SK-N-SH treated with all-trans-retinoic acid at 6 μM for 48 hours (cell line): Measurements from ENCODE around the gene WNK2.

ENCODE experiments used
- ATAC-seq: fragments of 200-7000 bp; cut with Tn5 transposase; 3 replicates; pipeline ENCODE4 v1.9.1; 2020; ENCODE audit warnings: mild to moderate bottlenecking, moderate library complexity
- ARNTL ChIP-seq: fragments of 450-650 bp; formaldehyde crosslinking; IDR thresholded peaks from 2 replicates; pipeline ENCODE4 v1.5.0; 2020; ENCODE audit warnings: low read depth, mild to moderate bottlenecking, moderate library complexity, borderline replicate concordance
- BACH2 ChIP-seq: fragments of 250-450 bp; sonication (Bioruptor Pico); IDR thresholded peaks from 2 replicates; pipeline ENCODE4 v1.9.0; 2021; ENCODE audit warnings: mild to moderate bottlenecking, borderline replicate concordance
- CSDC2 ChIP-seq: fragments of 250-450 bp; sonication (Bioruptor Pico); IDR thresholded peaks from 2 replicates; pipeline ENCODE4 v1.5.0; 2020; ENCODE audit warnings: mild to moderate bottlenecking, moderate library complexity
- ESRRG ChIP-seq: fragments of 250-450 bp; sonication (Bioruptor Pico); IDR thresholded peaks from 2 replicates; pipeline ENCODE4 v1.6.1; 2021; ENCODE audit warnings: mild to moderate bottlenecking
- GLIS3 ChIP-seq: fragments of 250-450 bp; sonication (Bioruptor Pico); IDR thresholded peaks from 2 replicates; pipeline ENCODE4 v1.5.0; 2020; ENCODE audit warnings: mild to moderate bottlenecking, moderate library complexity
- ISL1 ChIP-seq: fragments of 250-450 bp; sonication (Bioruptor Pico); IDR thresholded peaks from 2 replicates; pipeline ENCODE4 v2.1.2; 2022; ENCODE audit warnings: mild to moderate bottlenecking, moderate library complexity
- OSR1 ChIP-seq: fragments of 250-450 bp; sonication (Bioruptor Pico); IDR thresholded peaks from 2 replicates; pipeline ENCODE4 v1.8.0; 2022; ENCODE audit warnings: moderate library complexity, mild to moderate bottlenecking, inconsistent platforms
- PPARA ChIP-seq: fragments of 250-450 bp; sonication (Bioruptor Pico); IDR thresholded peaks from 2 replicates; pipeline ENCODE4 v1.5.0; 2020; ENCODE audit warnings: mild to moderate bottlenecking, borderline replicate concordance
- RARB ChIP-seq: fragments of 250-450 bp; sonication (Bioruptor Pico); IDR thresholded peaks from 2 replicates; pipeline ENCODE4 v1.8.0; 2021; ENCODE audit warnings: mild to moderate bottlenecking, moderate library complexity
- SNAI2 ChIP-seq: fragments of 250-450 bp; sonication (Bioruptor Pico); IDR thresholded peaks from 2 replicates; pipeline ENCODE4 v1.5.0; 2020; ENCODE audit warnings: mild to moderate bottlenecking, moderate library complexity
- TCF4 ChIP-seq: fragments of 250-450 bp; sonication (Bioruptor Pico); IDR thresholded peaks from 2 replicates; pipeline ENCODE4 v1.8.0; 2021; ENCODE audit warnings: mild to moderate bottlenecking, moderate library complexity, borderline replicate concordance
- TOX ChIP-seq: fragments of 250-450 bp; sonication (Bioruptor Pico); IDR thresholded peaks from 2 replicates; pipeline ENCODE4 v1.8.0; 2021; ENCODE audit warnings: mild to moderate bottlenecking, moderate library complexity, borderline replicate concordance
- ZC3H10 ChIP-seq: fragments of 250-450 bp; sonication (Bioruptor Pico); IDR thresholded peaks from 2 replicates; pipeline ENCODE4 v1.5.1; 2021; ENCODE audit warnings: mild to moderate bottlenecking, moderate library complexity
- ZFP3 ChIP-seq: fragments of 250-450 bp; sonication (Bioruptor Pico); IDR thresholded peaks from 2 replicates; pipeline ENCODE4 v1.5.0; 2020; ENCODE audit warnings: mild to moderate bottlenecking, moderate library complexity
- ZFP30 ChIP-seq: fragments of 450-650 bp; formaldehyde crosslinking; IDR thresholded peaks from 2 replicates; pipeline ENCODE4 v1.5.0; 2022; ENCODE audit warnings: mild to moderate bottlenecking, moderate library complexity
- ZNF565 ChIP-seq: fragments of 450-650 bp; formaldehyde crosslinking; conservative IDR thresholded peaks from 2 replicates; pipeline ENCODE4 v1.5.0; 2020; ENCODE audit warnings: low read depth, mild to moderate bottlenecking, moderate library complexity
- ZNF8 ChIP-seq: fragments of 450-650 bp; formaldehyde crosslinking; IDR thresholded peaks from 2 replicates; pipeline ENCODE4 v1.5.0; 2020; ENCODE audit warnings: mild to moderate bottlenecking, moderate library complexity
- TF ChIP-seq, protein P1 (sequence below): fragments of 250-450 bp; sonication (Bioruptor Pico); IDR thresholded peaks from 2 replicates; pipeline ENCODE4 v1.8.0; 2021; ENCODE audit warnings: low read depth, mild to moderate bottlenecking, moderate library complexity, borderline replicate concordance
- TF ChIP-seq, protein P2 (sequence below): fragments of 250-450 bp; sonication (Bioruptor Pico); IDR thresholded peaks from 2 replicates; pipeline ENCODE4 v1.8.0; 2020; ENCODE audit warnings: mild to moderate bottlenecking, moderate library complexity, borderline replicate concordance
- TF ChIP-seq, protein P3 (sequence below): fragments of 250-450 bp; sonication (Bioruptor Pico); IDR thresholded peaks from 2 replicates; pipeline ENCODE4 v1.5.0; 2020; ENCODE audit warnings: mild to moderate bottlenecking, moderate library complexity
- TF ChIP-seq, protein P4 (sequence below): fragments of 250-450 bp; sonication (Bioruptor Pico); IDR thresholded peaks from 2 replicates; pipeline ENCODE4 v1.5.1; 2021; ENCODE audit warnings: mild to moderate bottlenecking, moderate library complexity
- TF ChIP-seq, protein P5 (sequence below): fragments of 250-450 bp; sonication (Bioruptor Pico); IDR thresholded peaks from 2 replicates; pipeline ENCODE4 v1.5.1; 2020; ENCODE audit warnings: low read depth, mild to moderate bottlenecking, moderate library complexity

Gene WNK2

DNA sequence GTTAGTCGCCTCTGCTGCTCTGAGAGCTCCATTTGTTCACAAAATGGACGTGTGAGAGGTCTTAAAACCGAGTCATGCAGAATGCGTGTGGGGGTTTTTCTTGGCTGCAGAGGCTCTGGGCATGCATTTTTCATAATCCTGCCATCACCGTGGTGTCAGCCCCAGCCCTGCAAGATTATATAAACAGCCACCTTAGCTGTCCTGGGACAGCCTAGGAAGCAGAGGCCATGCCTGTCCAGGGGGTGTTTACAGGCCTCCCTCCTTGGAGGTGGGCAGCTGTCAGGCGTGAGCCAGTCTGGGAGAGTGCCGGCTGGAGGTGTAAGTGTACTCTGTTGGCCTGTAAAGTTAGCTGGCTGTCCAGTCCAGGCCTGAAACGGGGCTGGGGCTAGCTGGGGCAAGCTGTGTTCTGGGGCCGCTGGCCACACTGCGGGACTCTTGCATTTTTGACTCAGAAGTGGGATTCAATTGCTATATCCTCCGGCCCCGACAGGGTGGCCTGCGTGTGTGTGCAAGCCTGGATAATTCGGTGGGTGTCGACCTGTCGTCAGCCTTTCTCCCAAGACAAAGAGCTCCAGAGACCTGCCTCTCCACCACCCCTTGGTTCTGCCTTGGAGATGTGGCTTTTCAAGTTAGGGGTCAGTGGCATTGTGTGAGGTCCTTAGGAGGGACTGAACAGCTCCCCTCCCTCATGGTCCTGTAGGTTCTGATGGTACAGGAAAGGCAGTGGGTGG lies 2.4 kb downstream of the WNK2 start:
- TF ChIP-seq TOX: no peak
- TF ChIP-seq, protein P1, sequence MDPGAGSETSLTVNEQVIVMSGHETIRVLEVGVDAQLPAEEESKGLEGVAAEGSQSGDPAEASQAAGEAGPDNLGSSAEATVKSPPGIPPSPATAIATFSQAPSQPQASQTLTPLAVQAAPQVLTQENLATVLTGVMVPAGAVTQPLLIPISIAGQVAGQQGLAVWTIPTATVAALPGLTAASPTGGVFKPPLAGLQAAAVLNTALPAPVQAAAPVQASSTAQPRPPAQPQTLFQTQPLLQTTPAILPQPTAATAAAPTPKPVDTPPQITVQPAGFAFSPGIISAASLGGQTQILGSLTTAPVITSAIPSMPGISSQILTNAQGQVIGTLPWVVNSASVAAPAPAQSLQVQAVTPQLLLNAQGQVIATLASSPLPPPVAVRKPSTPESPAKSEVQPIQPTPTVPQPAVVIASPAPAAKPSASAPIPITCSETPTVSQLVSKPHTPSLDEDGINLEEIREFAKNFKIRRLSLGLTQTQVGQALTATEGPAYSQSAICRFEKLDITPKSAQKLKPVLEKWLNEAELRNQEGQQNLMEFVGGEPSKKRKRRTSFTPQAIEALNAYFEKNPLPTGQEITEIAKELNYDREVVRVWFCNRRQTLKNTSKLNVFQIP (CRISPR knock-in tag): no peak
- TF ChIP-seq ZFP30 (CRISPR knock-in tag): no peak
- TF ChIP-seq ZNF8: no peak
- TF ChIP-seq TCF4 (CRISPR knock-in tag): no peak
- TF ChIP-seq ISL1 (CRISPR knock-in tag): no peak
- no peak for TF ChIP-seq ZFP3 (CRISPR knock-in tag)
- TF ChIP-seq GLIS3 (CRISPR knock-in tag): no peak
- TF ChIP-seq ESRRG: no peak
- TF ChIP-seq, protein P2, sequence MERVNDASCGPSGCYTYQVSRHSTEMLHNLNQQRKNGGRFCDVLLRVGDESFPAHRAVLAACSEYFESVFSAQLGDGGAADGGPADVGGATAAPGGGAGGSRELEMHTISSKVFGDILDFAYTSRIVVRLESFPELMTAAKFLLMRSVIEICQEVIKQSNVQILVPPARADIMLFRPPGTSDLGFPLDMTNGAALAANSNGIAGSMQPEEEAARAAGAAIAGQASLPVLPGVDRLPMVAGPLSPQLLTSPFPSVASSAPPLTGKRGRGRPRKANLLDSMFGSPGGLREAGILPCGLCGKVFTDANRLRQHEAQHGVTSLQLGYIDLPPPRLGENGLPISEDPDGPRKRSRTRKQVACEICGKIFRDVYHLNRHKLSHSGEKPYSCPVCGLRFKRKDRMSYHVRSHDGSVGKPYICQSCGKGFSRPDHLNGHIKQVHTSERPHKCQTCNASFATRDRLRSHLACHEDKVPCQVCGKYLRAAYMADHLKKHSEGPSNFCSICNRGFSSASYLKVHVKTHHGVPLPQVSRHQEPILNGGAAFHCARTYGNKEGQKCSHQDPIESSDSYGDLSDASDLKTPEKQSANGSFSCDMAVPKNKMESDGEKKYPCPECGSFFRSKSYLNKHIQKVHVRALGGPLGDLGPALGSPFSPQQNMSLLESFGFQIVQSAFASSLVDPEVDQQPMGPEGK (CRISPR knock-in tag): no peak
- TF ChIP-seq PPARA: no peak
- TF ChIP-seq, protein P3, sequence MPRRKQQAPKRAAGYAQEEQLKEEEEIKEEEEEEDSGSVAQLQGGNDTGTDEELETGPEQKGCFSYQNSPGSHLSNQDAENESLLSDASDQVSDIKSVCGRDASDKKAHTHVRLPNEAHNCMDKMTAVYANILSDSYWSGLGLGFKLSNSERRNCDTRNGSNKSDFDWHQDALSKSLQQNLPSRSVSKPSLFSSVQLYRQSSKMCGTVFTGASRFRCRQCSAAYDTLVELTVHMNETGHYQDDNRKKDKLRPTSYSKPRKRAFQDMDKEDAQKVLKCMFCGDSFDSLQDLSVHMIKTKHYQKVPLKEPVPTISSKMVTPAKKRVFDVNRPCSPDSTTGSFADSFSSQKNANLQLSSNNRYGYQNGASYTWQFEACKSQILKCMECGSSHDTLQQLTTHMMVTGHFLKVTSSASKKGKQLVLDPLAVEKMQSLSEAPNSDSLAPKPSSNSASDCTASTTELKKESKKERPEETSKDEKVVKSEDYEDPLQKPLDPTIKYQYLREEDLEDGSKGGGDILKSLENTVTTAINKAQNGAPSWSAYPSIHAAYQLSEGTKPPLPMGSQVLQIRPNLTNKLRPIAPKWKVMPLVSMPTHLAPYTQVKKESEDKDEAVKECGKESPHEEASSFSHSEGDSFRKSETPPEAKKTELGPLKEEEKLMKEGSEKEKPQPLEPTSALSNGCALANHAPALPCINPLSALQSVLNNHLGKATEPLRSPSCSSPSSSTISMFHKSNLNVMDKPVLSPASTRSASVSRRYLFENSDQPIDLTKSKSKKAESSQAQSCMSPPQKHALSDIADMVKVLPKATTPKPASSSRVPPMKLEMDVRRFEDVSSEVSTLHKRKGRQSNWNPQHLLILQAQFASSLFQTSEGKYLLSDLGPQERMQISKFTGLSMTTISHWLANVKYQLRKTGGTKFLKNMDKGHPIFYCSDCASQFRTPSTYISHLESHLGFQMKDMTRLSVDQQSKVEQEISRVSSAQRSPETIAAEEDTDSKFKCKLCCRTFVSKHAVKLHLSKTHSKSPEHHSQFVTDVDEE: no peak
- TF ChIP-seq, protein P4, sequence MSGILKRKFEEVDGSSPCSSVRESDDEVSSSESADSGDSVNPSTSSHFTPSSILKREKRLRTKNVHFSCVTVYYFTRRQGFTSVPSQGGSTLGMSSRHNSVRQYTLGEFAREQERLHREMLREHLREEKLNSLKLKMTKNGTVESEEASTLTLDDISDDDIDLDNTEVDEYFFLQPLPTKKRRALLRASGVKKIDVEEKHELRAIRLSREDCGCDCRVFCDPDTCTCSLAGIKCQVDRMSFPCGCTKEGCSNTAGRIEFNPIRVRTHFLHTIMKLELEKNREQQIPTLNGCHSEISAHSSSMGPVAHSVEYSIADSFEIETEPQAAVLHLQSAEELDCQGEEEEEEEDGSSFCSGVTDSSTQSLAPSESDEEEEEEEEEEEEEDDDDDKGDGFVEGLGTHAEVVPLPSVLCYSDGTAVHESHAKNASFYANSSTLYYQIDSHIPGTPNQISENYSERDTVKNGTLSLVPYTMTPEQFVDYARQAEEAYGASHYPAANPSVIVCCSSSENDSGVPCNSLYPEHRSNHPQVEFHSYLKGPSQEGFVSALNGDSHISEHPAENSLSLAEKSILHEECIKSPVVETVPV (CRISPR knock-in tag): no peak
- TF ChIP-seq ZNF565 (CRISPR knock-in tag): no peak
- TF ChIP-seq, protein P5, sequence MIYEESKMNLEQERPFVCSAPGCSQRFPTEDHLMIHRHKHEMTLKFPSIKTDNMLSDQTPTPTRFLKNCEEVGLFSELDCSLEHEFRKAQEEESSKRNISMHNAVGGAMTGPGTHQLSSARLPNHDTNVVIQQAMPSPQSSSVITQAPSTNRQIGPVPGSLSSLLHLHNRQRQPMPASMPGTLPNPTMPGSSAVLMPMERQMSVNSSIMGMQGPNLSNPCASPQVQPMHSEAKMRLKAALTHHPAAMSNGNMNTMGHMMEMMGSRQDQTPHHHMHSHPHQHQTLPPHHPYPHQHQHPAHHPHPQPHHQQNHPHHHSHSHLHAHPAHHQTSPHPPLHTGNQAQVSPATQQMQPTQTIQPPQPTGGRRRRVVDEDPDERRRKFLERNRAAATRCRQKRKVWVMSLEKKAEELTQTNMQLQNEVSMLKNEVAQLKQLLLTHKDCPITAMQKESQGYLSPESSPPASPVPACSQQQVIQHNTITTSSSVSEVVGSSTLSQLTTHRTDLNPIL: no peak
- no peak for TF ChIP-seq RARB (CRISPR knock-in tag)
- TF ChIP-seq BACH2: no peak
- TF ChIP-seq ZC3H10 (CRISPR knock-in tag): no peak
- no peak for TF ChIP-seq SNAI2 (CRISPR knock-in tag)
- ATAC-seq: no peak

DNA sequence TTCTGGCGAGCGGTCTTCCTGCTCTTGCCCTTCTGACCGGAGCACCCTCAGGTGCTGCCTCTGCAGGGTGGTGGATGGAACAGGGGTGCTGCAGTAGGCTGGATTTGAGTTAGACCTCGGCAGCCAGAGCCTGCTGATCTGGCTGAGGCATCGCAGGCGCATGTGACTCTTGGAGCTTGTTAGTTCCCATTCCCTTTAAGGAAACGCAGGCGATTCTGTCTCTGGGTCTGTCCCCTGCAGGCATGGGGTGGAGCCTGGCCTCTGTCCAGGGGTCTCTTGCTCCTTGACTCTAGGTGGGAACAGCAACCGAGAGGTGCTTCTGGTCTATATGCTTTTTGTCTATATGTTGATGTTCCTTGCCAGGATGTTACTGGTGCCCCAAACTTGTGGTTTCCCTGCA lies 3.1 kb downstream of the WNK2 start:
- no peak for ATAC-seq
- TF ChIP-seq ISL1 (CRISPR knock-in tag) (no peak), ZFP3 (CRISPR knock-in tag) (no peak), OSR1 (no peak), ESRRG (no peak), ARNTL (CRISPR knock-in tag) (no peak), RARB (CRISPR knock-in tag) (no peak), BACH2 (no peak), CSDC2 (no peak), SNAI2 (CRISPR knock-in tag) (no peak)
- TF ChIP-seq, protein P1 (CRISPR knock-in tag): no peak
- TF ChIP-seq, protein P3: no peak
- TF ChIP-seq, protein P5: no peak
